Stomach (tissue), 9 donors: ENCODE results near the gene STK33. TPM values are rescaled to one million over a fixed set of nuclear protein-coding genes. Genes with fewer than 3 reads are reported as not detected.

Source experiments
- DNase-seq, 2 donors: peaks; one replicate each; pipeline versions ENCODE4 v3.0.0 to v3.0.0-alpha.2; 2013 to 2019
- H3K27ac ChIP-seq, 5 donors: fragments of 200-600 bp in 4 of 5; sonication (generic) in 4 of 5; one replicate each; pipeline ENCODE4 v1.5.1; 2013 to 2019; ENCODE audit warnings: mild to moderate bottlenecking in 1 of 5, moderate library complexity in 1 of 5
- H3K27me3 ChIP-seq, 3 donors: fragments of 200-600 bp; sonication (generic); one replicate each; pipeline ENCODE4 v1.5.1; 2017 to 2019; ENCODE audit warnings: mixed run types in 1 of 3
- H3K36me3 ChIP-seq, 4 donors: fragments of 200-600 bp; sonication (generic); 1 replicate in 3 of 4; 2 replicates in 1 of 4; pipeline ENCODE4 v1.5.1; 2016 to 2019
- H3K4me1 ChIP-seq, 4 donors: fragments of 200-600 bp; sonication (generic); one replicate each; pipeline ENCODE4 v1.5.1; 2016 to 2019
- H3K4me3 ChIP-seq, 4 donors: fragments of 200-600 bp; sonication (generic) in 3 of 4; one replicate each; pipeline ENCODE4 v1.5.1; 2016 to 2019; ENCODE audit warnings: mild to moderate bottlenecking in 1 of 4
- H3K9me3 ChIP-seq, 4 donors: fragments of 200-600 bp; sonication (generic); one replicate each; pipeline ENCODE4 v1.5.1; 2016 to 2019
- EP300 ChIP-seq: sonication (generic); formaldehyde crosslinking; IDR thresholded peaks from one replicate; pipeline ENCODE4 v1.6.1; 2017; ENCODE audit warnings: antibody characterized with exemption
- POLR2A ChIP-seq, 4 donors: fragments of 450-650 bp; IDR thresholded peaks; one replicate each; pipeline ENCODE4 v1.6.1; 2016; ENCODE audit warnings: antibody characterized with exemption in 4 of 4, control low read depth in 2 of 4, mild to moderate bottlenecking in 1 of 4, moderate library complexity in 1 of 4
- POLR2AphosphoS5 ChIP-seq, 3 donors: sonication (generic); formaldehyde crosslinking; IDR thresholded peaks; one replicate each; pipeline ENCODE4 v1.6.1; 2016; ENCODE audit warnings: antibody characterized with exemption in 3 of 3
- WGBS, 5 donors: extraction: QIAGEN DNeasy Blood & Tissue Kit in 3 of 5; methylation state at CpG; one replicate each; pipeline versions ENCODE4 v1.1.5 to v1.1.7; 2013 to 2018; 5-methylcytosine and 5-hydroxymethylcytosine counted together
- intact Hi-C: fragments of 100-400 bp; cut with DNase I; formaldehyde crosslinking; loops from one replicate; pipeline ENCODE4 v1.15.1; 2023; ENCODE audit warnings: low total_unique reads
- polyA plus RNA-seq, 3 donors: library from polyadenylated mRNA; stranded (reverse); fragments of 200-250 nt; gene quantifications; one replicate each; pipeline ENCODE4 v1.2.3, GENCODE V29; 2013
- total RNA-seq, 5 donors: library from RNA; depleted of rRNA; stranded (reverse); fragments of >200 nt; gene quantifications; one replicate each; pipeline versions ENCODE4 v1.1.0 to v1.2.3, GENCODE V29; 2014 to 2016
- TF ChIP-seq, protein P1 (sequence below), 7 experiments: fragments of 450-650 bp in 4 of 7; fragments of 200-600 bp in 3 of 7; sonication (generic) in 3 of 7; IDR thresholded peaks; one replicate each; pipeline ENCODE4 v1.5.1; 2016 to 2019; ENCODE audit warnings: antibody characterized with exemption in 7 of 7, control low read depth in 2 of 7, mild to moderate bottlenecking in 1 of 7
- donor health status: healthy with polysubstance abuse.
- donor health status: Bipolar disorder and iron deficiency.
- donor health status: healthy.

Gene STK33
- total and polyA plus RNA-seq, 8 donors = 3.1 to 21.3 (median 10.9) TPM; not detected in 1

DNA sequence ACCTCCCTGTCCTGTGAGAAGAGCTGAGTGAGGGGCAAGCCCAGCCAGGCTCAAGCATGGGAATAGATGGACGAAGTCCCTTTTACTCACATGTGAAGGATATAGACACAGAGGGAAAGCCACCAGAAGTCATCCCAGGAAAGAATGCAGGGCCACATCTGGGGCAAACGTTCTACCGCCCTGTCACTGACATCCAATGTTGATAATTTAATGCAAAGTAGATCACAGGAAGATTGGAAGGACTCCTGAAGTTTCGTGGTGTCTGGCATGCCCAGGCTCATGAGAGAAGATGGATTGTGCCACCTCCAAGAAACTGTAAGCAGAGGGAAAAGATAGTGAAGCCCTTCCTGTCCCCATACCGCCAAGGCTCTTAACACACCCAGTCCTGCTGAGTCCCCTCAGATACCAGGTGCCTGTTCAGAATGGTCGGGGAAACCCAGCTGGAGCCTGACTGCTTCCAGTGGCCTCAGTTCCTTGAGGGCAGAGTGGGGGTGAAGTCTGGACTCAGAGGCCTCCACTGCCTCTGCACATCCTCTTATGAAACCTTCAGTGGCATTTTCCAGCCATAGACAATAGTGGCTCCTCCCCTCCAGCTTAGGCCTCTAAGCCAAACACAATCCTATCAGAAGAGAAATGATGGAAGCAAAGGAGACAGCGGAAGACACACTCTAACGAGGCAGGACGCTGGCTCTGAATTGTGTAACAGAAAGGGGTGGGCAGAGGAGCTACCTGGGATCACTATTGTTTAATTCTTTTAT lies 7.5 kb upstream of the STK33 start:
- H3K9me3 ChIP-seq = no peaks in the 10 kb centered on the region
- no peak overlapping the region for H3K27ac ChIP-seq
- H3K27me3 ChIP-seq = no peaks in the 10 kb centered on the region
- no peak for DNase-seq
- H3K4me3 ChIP-seq = no peak overlapping the region
- H3K4me1 ChIP-seq = peaks cover 0 to 22% (median 6%) of the 10 kb centered on the region in 4 donors
- no peak for TF ChIP-seq EP300
- TF ChIP-seq, protein P1, sequence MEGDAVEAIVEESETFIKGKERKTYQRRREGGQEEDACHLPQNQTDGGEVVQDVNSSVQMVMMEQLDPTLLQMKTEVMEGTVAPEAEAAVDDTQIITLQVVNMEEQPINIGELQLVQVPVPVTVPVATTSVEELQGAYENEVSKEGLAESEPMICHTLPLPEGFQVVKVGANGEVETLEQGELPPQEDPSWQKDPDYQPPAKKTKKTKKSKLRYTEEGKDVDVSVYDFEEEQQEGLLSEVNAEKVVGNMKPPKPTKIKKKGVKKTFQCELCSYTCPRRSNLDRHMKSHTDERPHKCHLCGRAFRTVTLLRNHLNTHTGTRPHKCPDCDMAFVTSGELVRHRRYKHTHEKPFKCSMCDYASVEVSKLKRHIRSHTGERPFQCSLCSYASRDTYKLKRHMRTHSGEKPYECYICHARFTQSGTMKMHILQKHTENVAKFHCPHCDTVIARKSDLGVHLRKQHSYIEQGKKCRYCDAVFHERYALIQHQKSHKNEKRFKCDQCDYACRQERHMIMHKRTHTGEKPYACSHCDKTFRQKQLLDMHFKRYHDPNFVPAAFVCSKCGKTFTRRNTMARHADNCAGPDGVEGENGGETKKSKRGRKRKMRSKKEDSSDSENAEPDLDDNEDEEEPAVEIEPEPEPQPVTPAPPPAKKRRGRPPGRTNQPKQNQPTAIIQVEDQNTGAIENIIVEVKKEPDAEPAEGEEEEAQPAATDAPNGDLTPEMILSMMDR (IDR thresholded peaks at IDR 0.05) = no peak
- no peak for TF ChIP-seq POLR2A (IDR thresholded peaks at IDR 0.05)
- TF ChIP-seq POLR2AphosphoS5 (IDR thresholded peaks at IDR 0.05) = no peak
- 74 to 81% (median 79%) methylated on average over 9 of the region's 9 CpGs for WGBS, 5 donors
- H3K36me3 ChIP-seq = no peaks in the 10 kb centered on the region
- intact Hi-C loops = no loop called here

DNA sequence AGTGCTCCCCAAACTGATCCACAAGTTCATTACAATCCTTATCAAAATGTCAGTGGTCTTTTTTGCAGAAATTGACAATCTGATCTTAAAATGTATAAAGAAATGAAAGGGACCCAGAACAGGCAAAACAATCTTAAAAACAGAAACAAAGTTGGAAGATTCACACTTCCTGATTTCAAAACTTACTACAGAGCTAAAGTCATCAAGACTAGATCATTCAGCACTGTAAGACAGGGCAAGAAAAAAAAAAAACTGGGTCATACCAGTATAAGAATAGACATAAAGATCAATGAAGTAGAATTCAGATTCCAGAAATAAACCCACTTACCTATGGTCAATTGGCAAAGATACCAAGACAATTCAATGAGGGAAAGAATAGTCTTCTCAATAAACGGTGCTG lies 4.5 kb upstream of the STK33 start:
- intact Hi-C loops = no loop called here
- Histone ChIP-seq H3K4me3 (no peak overlapping the region), H3K9me3 (no peaks in the 10 kb centered on the region), H3K27me3 (peaks cover 0 to 7% (median 7%) of the 10 kb centered on the region in 3 donors), H3K36me3 (no peaks in the 10 kb centered on the region), H3K4me1 (peaks cover 0 to 21% (median 13%) of the 10 kb centered on the region in 4 donors), H3K27ac (no peak overlapping the region)
- no peak for DNase-seq
- no peak for TF ChIP-seq POLR2A (IDR thresholded peaks at IDR 0.05)
- no peak for TF ChIP-seq EP300
- TF ChIP-seq, protein P1 (IDR thresholded peaks at IDR 0.05) = no peak
- TF ChIP-seq POLR2AphosphoS5 (IDR thresholded peaks at IDR 0.05) = no peak
- WGBS, 5 donors = 92 to 97% (median 93%) methylated on average over 1 of the region's 1 CpG

DNA sequence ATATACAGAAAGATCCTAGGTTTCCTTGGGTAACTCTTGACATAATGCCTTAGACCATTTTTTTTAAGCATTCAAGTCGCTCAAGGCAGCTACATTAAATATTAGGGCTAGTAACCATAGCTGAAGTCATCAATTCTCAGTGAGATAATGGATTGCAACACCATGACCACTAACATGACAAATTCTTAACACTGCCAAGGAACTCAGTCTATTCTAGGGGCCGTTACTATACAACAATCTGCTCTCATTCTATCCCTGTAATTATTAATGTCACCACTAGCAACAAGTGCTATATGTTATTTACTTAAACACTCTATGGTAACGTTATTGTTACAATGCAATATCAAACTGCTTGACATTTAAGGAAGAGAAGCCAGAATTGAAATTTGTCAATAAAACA lies 3.2 kb upstream of the STK33 start:
- H3K4me1 ChIP-seq = peaks cover 0 to 27% (median 19%) of the 10 kb centered on the region in 4 donors
- peak in 1 of 2 donors; percentile 50 for DNase-seq
- H3K27me3 ChIP-seq = peaks cover 0 to 10% (median 7%) of the 10 kb centered on the region in 3 donors
- H3K36me3 ChIP-seq = no peaks in the 10 kb centered on the region
- WGBS, 5 donors = 21 to 33% (median 30%) methylated on average over 3 of the region's 3 CpGs
- no peaks in the 10 kb centered on the region for H3K9me3 ChIP-seq
- TF ChIP-seq EP300 = no peak
- TF ChIP-seq POLR2AphosphoS5 (IDR thresholded peaks at IDR 0.05) = peak in 1 of 3 donors; percentile 38
- no peak for TF ChIP-seq POLR2A (IDR thresholded peaks at IDR 0.05)
- TF ChIP-seq, protein P1 (IDR thresholded peaks at IDR 0.05) = no peak
- H3K27ac ChIP-seq = no peak overlapping the region
- H3K4me3 ChIP-seq = no peak overlapping the region
- intact Hi-C loops = no loop called here

DNA sequence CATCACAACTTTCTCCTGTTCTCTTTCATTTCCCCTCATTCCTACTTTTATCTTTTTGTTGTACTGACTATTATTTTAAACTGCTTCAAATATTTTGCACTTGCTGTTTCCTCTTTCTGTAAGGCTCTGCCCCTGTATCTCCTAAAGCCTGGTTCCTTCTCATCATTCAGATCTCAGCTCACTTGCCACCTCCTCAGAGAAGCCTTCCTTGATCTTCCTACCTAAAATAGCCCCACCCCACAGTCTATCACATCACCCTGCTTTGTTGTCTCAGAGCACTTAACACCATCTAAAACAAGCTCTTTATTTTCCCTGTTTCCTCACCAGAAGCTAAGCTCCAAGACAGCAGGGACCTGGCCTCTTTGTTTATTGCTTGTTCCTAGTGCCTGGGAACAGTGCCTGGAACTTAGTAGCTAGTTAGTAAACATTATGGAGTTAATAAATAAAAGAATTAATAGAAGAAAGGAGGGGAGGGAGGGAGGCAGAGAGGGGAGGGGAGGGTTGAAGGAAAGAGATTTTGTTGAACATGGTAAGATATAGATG lies 2.5 kb upstream of the STK33 start:
- no peak for DNase-seq
- H3K36me3 ChIP-seq = no peaks in the 10 kb centered on the region
- H3K27ac ChIP-seq = no peak overlapping the region
- peaks cover 0 to 30% (median 19%) of the 10 kb centered on the region in 4 donors for H3K4me1 ChIP-seq
- intact Hi-C loops = no loop called here
- H3K4me3 ChIP-seq = no peak overlapping the region
- H3K27me3 ChIP-seq = peaks cover 0 to 10% (median 7%) of the 10 kb centered on the region in 3 donors
- no peak for TF ChIP-seq POLR2A (IDR thresholded peaks at IDR 0.05)
- TF ChIP-seq EP300 = no peak
- TF ChIP-seq, protein P1 (IDR thresholded peaks at IDR 0.05) = no peak
- no peak for TF ChIP-seq POLR2AphosphoS5 (IDR thresholded peaks at IDR 0.05)
- H3K9me3 ChIP-seq = no peaks in the 10 kb centered on the region
